Measurements from ENCODE around the gene MCTS1. TPM values are rescaled to one million over a fixed set of nuclear protein-coding genes. Genes with fewer than 3 reads are reported as not detected.

MCTS1 gene
- total RNA-seq, 1 experiment from 2014 or later, result 110 TPM

- ChIA-PET POLR2A (interaction anchor here (0.5 to 2.2 kb wide), 2 partner anchors 15 to 41 kb away, joined by 12 to 36 read pairs; partner anchors contain the start of gene MCTS1), CTCF (no interaction called here)
- Histone ChIP-seq H3K27me3 (ENCODE audit: control insufficient read depth, insufficient read depth, low read length) (no peaks in the 10 kb centered on the region), H3K4me3 (ENCODE audit: low read depth in 2 of 2, low read length in 2 of 2) (peak overlapping the region in 1 of 2 experiments; percentile 93; a peak in 3 of 4 replicates), H3K36me3 (ENCODE audit: control insufficient read depth, insufficient read depth, low read length) (no peaks in the 10 kb centered on the region; the same call in 1 of the 2 replicates), H3K27ac (ENCODE audit: low read length) (peak overlapping the region; percentile 94), H3K4me1 (ENCODE audit: control insufficient read depth, insufficient read depth, low read length) (peaks cover 12% of the 10 kb centered on the region; the same call in 1 of the 2 replicates), H3K9me3 (ENCODE audit: control insufficient read depth, insufficient read depth, low read depth, low read length) (no peaks in the 10 kb centered on the region)
- ATAC-seq (no peak), DNase-seq (ENCODE audit: low read depth, low spot score) (no peak)
- no TSS peak for BruUV-seq (replicated peaks)
- intact Hi-C loops (cut with micrococcal nuclease; ENCODE audit: unreplicated experiment), result no loop called here
- in situ Hi-C loops (cut with HindIII; ENCODE audit: low pct_unique_long_range_greater_than_20kb, low sequenced_read_pairs), result no loop called here
- TF ChIP-seq TCF7L2 (IDR thresholded peaks at IDR 0.05; ENCODE audit: low read depth, low read length) (no peak), POLR2AphosphoS5 (IDR thresholded peaks at IDR 0.05; ENCODE audit: low read depth, low read length) (no peak), SIN3A (IDR thresholded peaks at IDR 0.05; ENCODE audit: borderline replicate concordance, insufficient read depth, low read depth, low read length) (no peak), CTCF (IDR thresholded peaks at IDR 0.05) (no peak)
- TF ChIP-seq, protein P1, sequence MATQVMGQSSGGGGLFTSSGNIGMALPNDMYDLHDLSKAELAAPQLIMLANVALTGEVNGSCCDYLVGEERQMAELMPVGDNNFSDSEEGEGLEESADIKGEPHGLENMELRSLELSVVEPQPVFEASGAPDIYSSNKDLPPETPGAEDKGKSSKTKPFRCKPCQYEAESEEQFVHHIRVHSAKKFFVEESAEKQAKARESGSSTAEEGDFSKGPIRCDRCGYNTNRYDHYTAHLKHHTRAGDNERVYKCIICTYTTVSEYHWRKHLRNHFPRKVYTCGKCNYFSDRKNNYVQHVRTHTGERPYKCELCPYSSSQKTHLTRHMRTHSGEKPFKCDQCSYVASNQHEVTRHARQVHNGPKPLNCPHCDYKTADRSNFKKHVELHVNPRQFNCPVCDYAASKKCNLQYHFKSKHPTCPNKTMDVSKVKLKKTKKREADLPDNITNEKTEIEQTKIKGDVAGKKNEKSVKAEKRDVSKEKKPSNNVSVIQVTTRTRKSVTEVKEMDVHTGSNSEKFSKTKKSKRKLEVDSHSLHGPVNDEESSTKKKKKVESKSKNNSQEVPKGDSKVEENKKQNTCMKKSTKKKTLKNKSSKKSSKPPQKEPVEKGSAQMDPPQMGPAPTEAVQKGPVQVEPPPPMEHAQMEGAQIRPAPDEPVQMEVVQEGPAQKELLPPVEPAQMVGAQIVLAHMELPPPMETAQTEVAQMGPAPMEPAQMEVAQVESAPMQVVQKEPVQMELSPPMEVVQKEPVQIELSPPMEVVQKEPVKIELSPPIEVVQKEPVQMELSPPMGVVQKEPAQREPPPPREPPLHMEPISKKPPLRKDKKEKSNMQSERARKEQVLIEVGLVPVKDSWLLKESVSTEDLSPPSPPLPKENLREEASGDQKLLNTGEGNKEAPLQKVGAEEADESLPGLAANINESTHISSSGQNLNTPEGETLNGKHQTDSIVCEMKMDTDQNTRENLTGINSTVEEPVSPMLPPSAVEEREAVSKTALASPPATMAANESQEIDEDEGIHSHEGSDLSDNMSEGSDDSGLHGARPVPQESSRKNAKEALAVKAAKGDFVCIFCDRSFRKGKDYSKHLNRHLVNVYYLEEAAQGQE (IDR thresholded peaks at IDR 0.05; ENCODE audit: insufficient read depth in 1 of 2, low read depth in 2 of 2, low read length in 1 of 2), result no peak
These were observed 41.4 kb upstream of the MCTS1 start for GRCh38 chrX:120562569-120562926.

DNA sequence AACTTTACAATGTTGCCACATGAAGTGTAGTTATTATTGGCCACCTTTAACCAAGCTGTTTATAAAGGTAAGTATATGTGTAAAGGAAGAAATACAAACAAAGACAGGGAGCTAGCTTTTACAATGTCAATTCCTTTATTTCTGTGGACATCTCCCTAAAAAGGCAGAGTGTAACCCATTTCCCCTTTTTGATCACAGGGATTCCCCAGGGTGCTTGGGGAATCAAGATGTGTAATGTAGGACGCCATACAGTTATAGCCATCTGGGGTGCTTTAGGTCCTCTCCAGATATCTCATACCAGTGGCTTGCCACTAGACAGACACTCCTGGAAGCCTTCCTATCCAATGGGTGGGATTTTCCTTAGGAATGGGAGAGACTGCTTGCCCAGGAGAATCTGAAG is 39.0 kb upstream of the MCTS1 start:
- TF ChIP-seq CTCF (IDR thresholded peaks at IDR 0.05) (no peak), SIN3A (IDR thresholded peaks at IDR 0.05; ENCODE audit: borderline replicate concordance, insufficient read depth, low read depth, low read length) (no peak), TCF7L2 (IDR thresholded peaks at IDR 0.05; ENCODE audit: low read depth, low read length) (no peak), POLR2AphosphoS5 (IDR thresholded peaks at IDR 0.05; ENCODE audit: low read depth, low read length) (no peak)
- TF ChIP-seq, protein P1 (IDR thresholded peaks at IDR 0.05; ENCODE audit: insufficient read depth in 1 of 2, low read depth in 2 of 2, low read length in 1 of 2), result no peak
- intact Hi-C loops (cut with micrococcal nuclease; ENCODE audit: unreplicated experiment) (no loop called here), in situ Hi-C loops (cut with HindIII; ENCODE audit: low pct_unique_long_range_greater_than_20kb, low sequenced_read_pairs) (no loop called here)
- no TSS peak for BruUV-seq (replicated peaks)
- no peak overlapping the region for H3K27ac ChIP-seq (ENCODE audit: low read length)
- no peaks in the 10 kb centered on the region for H3K27me3 ChIP-seq (ENCODE audit: control insufficient read depth, insufficient read depth, low read length)
- POLR2A ChIA-PET, result no interaction called here
- no peak overlapping the region for H3K4me3 ChIP-seq (ENCODE audit: low read depth in 2 of 2, low read length in 2 of 2)
- no peak for ATAC-seq
- no peaks in the 10 kb centered on the region for H3K36me3 ChIP-seq (ENCODE audit: control insufficient read depth, insufficient read depth, low read length)
- H3K4me1 ChIP-seq (ENCODE audit: control insufficient read depth, insufficient read depth, low read length), result peaks cover 8% of the 10 kb centered on the region; the same call in 1 of the 2 replicates
- no peak for DNase-seq (ENCODE audit: low read depth, low spot score)
- H3K9me3 ChIP-seq (ENCODE audit: control insufficient read depth, insufficient read depth, low read depth, low read length), result no peaks in the 10 kb centered on the region
- CTCF ChIA-PET, result no interaction called here

Measured in Panc1 (cell line).